Hepatocyte (in vitro differentiated cells): ENCODE measurements around the gene ZNF865. TPM values are rescaled to one million over a fixed set of nuclear protein-coding genes. Genes with fewer than 3 reads are reported as not detected.

ENCODE experiments used
- DNase-seq: peaks from one replicate; pipeline ENCODE4 v3.0.0-alpha.2; 2016; ENCODE audit warnings: low spot score
- H2AFZ ChIP-seq: fragments of 200-600 bp; sonication (generic); 2 replicates; pipeline ENCODE4 v1.6.0; 2016; ENCODE audit warnings: antibody characterized with exemption, mild to moderate bottlenecking
- H3K27ac ChIP-seq: fragments of 200-600 bp; sonication (generic); 2 replicates; pipeline ENCODE4 v1.5.1; 2016; ENCODE audit warnings: mild to moderate bottlenecking
- H3K27me3 ChIP-seq: fragments of 200-600 bp; sonication (generic); 2 replicates; pipeline ENCODE4 v1.6.1; 2016
- H3K36me3 ChIP-seq: fragments of 200-600 bp; sonication (generic); replicated peaks from 2 replicates; pipeline ENCODE4 v1.5.1; 2016; ENCODE audit warnings: low read depth; ENCODE audit not compliant: insufficient read depth
- H3K4me1 ChIP-seq: fragments of 200-600 bp; sonication (generic); 2 replicates; pipeline ENCODE4 v1.5.1; 2016; ENCODE audit warnings: mild to moderate bottlenecking, moderate library complexity; ENCODE audit not compliant: insufficient read depth
- H3K4me2 ChIP-seq: fragments of 200-600 bp; sonication (generic); 2 replicates; pipeline ENCODE4 v1.6.0; 2016
- H3K4me3 ChIP-seq: fragments of 200-600 bp; sonication (generic); 2 replicates; pipeline ENCODE4 v1.5.1; 2016; ENCODE audit warnings: mild to moderate bottlenecking
- H3K79me2 ChIP-seq: fragments of 200-600 bp; sonication (generic); 2 replicates; pipeline ENCODE4 v1.6.0; 2017; ENCODE audit warnings: mild to moderate bottlenecking
- H3K9me2 ChIP-seq: fragments of 200-600 bp; sonication (generic); replicated peaks from 2 replicates; pipeline ENCODE4 v1.6.0; 2017; ENCODE audit warnings: mild to moderate bottlenecking; ENCODE audit not compliant: insufficient read depth
- H3K9me3 ChIP-seq: fragments of 200-600 bp; sonication (generic); 2 replicates; pipeline ENCODE4 v1.5.1; 2016; ENCODE audit warnings: low read depth, mild to moderate bottlenecking
- H4K20me1 ChIP-seq: fragments of 200-600 bp; sonication (generic); 2 replicates; pipeline ENCODE4 v1.6.0; 2016; ENCODE audit warnings: mild to moderate bottlenecking; ENCODE audit not compliant: insufficient read depth, poor library complexity, severe bottlenecking
- CTCF ChIP-seq: fragments of 200-600 bp; sonication (generic); IDR thresholded peaks from 2 replicates; pipeline ENCODE4 v1.5.1; 2016; ENCODE audit warnings: antibody characterized with exemption, mild to moderate bottlenecking; ENCODE audit not compliant: poor library complexity
- EZH2 ChIP-seq: fragments of 200-600 bp; sonication (generic); IDR thresholded peaks from 2 replicates; pipeline ENCODE4 v1.6.1; 2016; ENCODE audit warnings: antibody characterized with exemption, mild to moderate bottlenecking, borderline replicate concordance
- EZH2phosphoT487 ChIP-seq: fragments of 200-600 bp; sonication (generic); IDR thresholded peaks from one replicate; pipeline ENCODE4 v1.6.1; 2018; ENCODE audit warnings: antibody characterized with exemption, mild to moderate bottlenecking, low read depth, moderate library complexity; ENCODE audit not compliant: unreplicated experiment, severe bottlenecking
- WGBS: methylation state at CpG from one replicate; pipeline ENCODE4 v1.1.6; 2016; ENCODE audit warnings: low lambda C conversion rate; ENCODE audit errors: missing lambda C conversion rate; 5-methylcytosine and 5-hydroxymethylcytosine counted together
- polyA plus RNA-seq: library from polyadenylated mRNA; unstranded; fragments of >200 nt; fragmentation: Nextera tagmentation; extraction: Ambion mirVana; gene quantifications from 2 replicates; pipeline ENCODE4 v1.2.1, GENCODE V29; 2016
- total RNA-seq: library from RNA; depleted of rRNA; stranded (reverse); fragments of >200 nt; gene quantifications from 2 replicates; pipeline ENCODE4 v1.2.3, GENCODE V29; 2014

The ZNF865 gene
- total and polyA plus RNA-seq, 2 experiments from 2014 or later = 1.7 to 3.0 TPM

- peak within 1 kb of the TSS; percentile 79 for H3K4me2 ChIP-seq
- H3K9me3 ChIP-seq = no peaks in the 10 kb centered on the region
- peaks cover 5% of the 10 kb centered on the region for H4K20me1 ChIP-seq
- H3K79me2 ChIP-seq = peaks cover 14% of the 10 kb centered on the region
- H3K4me1 ChIP-seq = peaks cover 4% of the 10 kb centered on the region
- H3K36me3 ChIP-seq = no peaks in the 10 kb centered on the region
- DNase-seq = peak; percentile 99
- TF ChIP-seq EZH2phosphoT487 = no peak
- TF ChIP-seq CTCF = no peak
- TF ChIP-seq EZH2 = no peak
- 2% methylated on average over 40 of the region's 56 CpGs for WGBS
- peak within 1 kb of the TSS; percentile 32 for H3K4me3 ChIP-seq
- no peaks in the 10 kb centered on the region for H3K27me3 ChIP-seq
- H3K9me2 ChIP-seq = no peaks in the 10 kb centered on the region
- peak within 1 kb of the TSS; percentile 93 for H3K27ac ChIP-seq
- H2AFZ ChIP-seq = peak within 1 kb of the TSS; percentile 56
Measured at GRCh38 chr19:55624109-55625003, 18.9 kb downstream of the ZNF865 start, which contains the start of gene ZNF784. TSS of gene ZNF784 (minus strand) at chr19:55624566. CDS start at chr19:55624561, 5 bp downstream.

DNA sequence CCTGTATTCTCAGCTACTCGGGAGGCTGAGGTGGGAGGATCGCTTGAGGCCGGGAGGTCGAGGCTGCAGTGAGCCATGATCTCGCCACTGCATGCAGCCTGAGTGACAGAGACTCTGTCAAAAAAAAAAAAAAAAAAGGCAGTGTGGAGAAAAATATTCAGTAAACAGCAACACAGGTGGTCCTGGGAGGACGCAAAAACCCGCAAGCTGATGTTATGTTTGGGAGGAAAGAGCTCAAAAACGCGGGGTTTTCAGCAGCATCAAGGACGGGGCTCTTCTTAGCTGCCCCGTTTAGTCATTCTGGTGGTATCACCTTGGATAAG lies 19.5 kb downstream of the ZNF865 start:
- Histone ChIP-seq H3K9me2 (no peaks in the 10 kb centered on the region), H3K36me3 (no peaks in the 10 kb centered on the region), H3K9me3 (no peaks in the 10 kb centered on the region), H3K79me2 (peaks cover 14% of the 10 kb centered on the region), H2AFZ (peak overlapping the region; percentile 56), H3K4me3 (peak overlapping the region; percentile 32), H4K20me1 (peaks cover 5% of the 10 kb centered on the region), H3K27ac (peak overlapping the region; percentile 93), H3K27me3 (no peaks in the 10 kb centered on the region), H3K4me1 (peaks cover 4% of the 10 kb centered on the region), H3K4me2 (peak overlapping the region; percentile 79)
- no peak for DNase-seq
- WGBS = 73% methylated on average over 11 of the region's 11 CpGs
- TF ChIP-seq EZH2 (no peak), EZH2phosphoT487 (no peak), CTCF (no peak)

- no peak for DNase-seq
- Histone ChIP-seq H3K9me2 (no peaks in the 10 kb centered on the region), H3K9me3 (no peaks in the 10 kb centered on the region), H3K36me3 (no peaks in the 10 kb centered on the region), H3K79me2 (peaks cover 14% of the 10 kb centered on the region), H3K4me2 (no peak overlapping the region), H3K4me1 (peaks cover 4% of the 10 kb centered on the region), H3K27ac (no peak overlapping the region), H3K4me3 (no peak overlapping the region), H3K27me3 (no peaks in the 10 kb centered on the region), H2AFZ (no peak overlapping the region), H4K20me1 (peaks cover 5% of the 10 kb centered on the region)
- no peak for TF ChIP-seq EZH2phosphoT487
- TF ChIP-seq EZH2 = no peak
- TF ChIP-seq CTCF = no peak
- WGBS = 95% methylated on average over 11 of the region's 11 CpGs
Measured at GRCh38 chr19:55626350-55626749, 20.9 kb downstream of the ZNF865 start.
